IPS-20b (cell line): ENCODE measurements around the gene BAK1.

ENCODE experiments used
- H3K27ac ChIP-seq: one replicate; pipeline ENCODE4 v1.5.1; 2013; ENCODE audit warnings: low read length
- H3K27me3 ChIP-seq: 2 replicates; pipeline ENCODE4 v1.6.1; 2013; ENCODE audit warnings: mild to moderate bottlenecking, low read length, inconsistent platforms; ENCODE audit not compliant: insufficient read depth
- H3K36me3 ChIP-seq: 2 replicates; pipeline ENCODE4 v1.6.1; 2013; ENCODE audit warnings: low read depth, mild to moderate bottlenecking, inconsistent platforms, low read length, moderate library complexity; ENCODE audit not compliant: insufficient read depth
- H3K4me1 ChIP-seq: 2 replicates; pipeline ENCODE4 v1.6.1; 2013; ENCODE audit warnings: mild to moderate bottlenecking, control low read depth, inconsistent platforms, low read length, moderate library complexity; ENCODE audit not compliant: insufficient read depth
- H3K4me3 ChIP-seq: 2 replicates; pipeline ENCODE4 v1.5.1; 2013; ENCODE audit warnings: mild to moderate bottlenecking, low read length, inconsistent platforms
- H3K9ac ChIP-seq: 2 replicates; pipeline ENCODE4 v1.6.1; 2013; ENCODE audit warnings: low read depth, mild to moderate bottlenecking, inconsistent platforms, low read length, moderate library complexity
- H3K9me3 ChIP-seq: 2 replicates; pipeline ENCODE4 v1.6.1; 2013; ENCODE audit warnings: mild to moderate bottlenecking, low read depth, low read length, inconsistent platforms; ENCODE audit not compliant: insufficient read depth

Gene BAK1

DNA sequence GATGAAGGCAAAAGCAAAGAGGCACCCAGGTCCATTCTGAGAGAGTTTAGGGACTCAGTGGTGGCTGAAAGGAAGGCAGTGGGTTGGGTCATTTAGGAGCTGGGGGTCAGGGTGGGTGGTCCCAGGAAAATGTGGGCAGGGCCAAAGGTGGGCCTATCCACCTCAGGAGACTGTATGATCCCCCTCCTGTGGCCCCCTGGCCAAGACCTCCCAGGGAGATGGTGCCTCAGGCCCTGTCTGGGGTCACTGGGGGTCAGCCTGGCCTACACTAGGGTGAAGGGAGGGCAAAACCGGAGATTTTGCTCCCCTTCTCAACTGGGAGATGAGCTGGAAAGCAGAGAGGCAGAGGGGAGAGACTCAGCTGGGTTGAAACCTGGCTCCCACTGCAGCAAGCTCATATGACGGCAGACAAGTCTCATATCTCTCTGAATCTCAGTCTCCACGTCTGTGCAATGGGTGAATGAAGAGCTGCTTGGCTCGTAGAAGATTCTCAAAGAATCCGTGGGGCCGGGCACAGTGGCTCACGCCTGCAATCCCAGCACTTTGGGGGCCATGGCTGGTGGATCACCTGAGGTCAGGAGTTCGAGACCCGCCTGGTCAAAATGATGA lies 11.5 kb upstream of the BAK1 start:
- Histone ChIP-seq H3K4me3 (no peak overlapping the region), H3K9me3 (no peaks in the 10 kb centered on the region), H3K36me3 (no peaks in the 10 kb centered on the region), H3K27me3 (peaks cover 7% of the 10 kb centered on the region), H3K9ac (no peak overlapping the region), H3K27ac (no peak overlapping the region), H3K4me1 (peaks cover 3% of the 10 kb centered on the region; the same call in 1 of the 2 replicates)

DNA sequence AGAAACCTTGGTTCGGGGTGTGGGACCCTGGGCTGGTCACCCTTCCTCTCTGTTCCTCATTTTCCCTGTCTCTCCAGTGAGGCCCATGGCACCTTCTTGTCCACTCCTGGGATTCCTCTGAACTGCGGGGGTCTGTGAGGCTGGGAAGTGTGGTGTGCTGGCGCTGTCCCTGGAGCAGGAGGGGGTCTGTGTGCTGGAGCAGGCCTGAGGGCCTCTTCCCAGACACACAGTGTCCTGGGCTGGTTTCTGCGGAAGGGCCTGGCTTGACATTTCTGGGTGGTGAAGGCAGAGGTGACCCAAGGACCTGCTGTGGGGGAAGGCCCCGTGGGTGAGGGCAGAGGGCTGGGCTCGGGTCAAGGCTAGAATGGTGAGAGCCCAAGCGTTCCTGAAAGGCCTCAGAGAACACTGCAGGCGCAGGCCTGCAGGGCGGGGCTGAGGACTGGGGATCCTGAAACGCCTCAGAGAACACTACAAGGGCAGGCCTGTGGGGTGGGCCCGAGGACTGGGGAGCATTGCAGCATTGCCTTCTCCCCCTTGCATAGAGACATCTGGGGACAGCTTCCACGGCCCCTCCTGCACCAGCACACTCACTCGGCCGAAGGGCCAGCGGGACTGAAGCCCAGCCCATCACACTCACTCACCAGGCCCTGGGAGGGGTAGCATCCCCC lies 10.6 kb upstream of the BAK1 start:
- no peak overlapping the region for H3K4me3 ChIP-seq
- H3K4me1 ChIP-seq: peaks cover 3% of the 10 kb centered on the region; the same call in 1 of the 2 replicates
- no peak overlapping the region for H3K27ac ChIP-seq

DNA sequence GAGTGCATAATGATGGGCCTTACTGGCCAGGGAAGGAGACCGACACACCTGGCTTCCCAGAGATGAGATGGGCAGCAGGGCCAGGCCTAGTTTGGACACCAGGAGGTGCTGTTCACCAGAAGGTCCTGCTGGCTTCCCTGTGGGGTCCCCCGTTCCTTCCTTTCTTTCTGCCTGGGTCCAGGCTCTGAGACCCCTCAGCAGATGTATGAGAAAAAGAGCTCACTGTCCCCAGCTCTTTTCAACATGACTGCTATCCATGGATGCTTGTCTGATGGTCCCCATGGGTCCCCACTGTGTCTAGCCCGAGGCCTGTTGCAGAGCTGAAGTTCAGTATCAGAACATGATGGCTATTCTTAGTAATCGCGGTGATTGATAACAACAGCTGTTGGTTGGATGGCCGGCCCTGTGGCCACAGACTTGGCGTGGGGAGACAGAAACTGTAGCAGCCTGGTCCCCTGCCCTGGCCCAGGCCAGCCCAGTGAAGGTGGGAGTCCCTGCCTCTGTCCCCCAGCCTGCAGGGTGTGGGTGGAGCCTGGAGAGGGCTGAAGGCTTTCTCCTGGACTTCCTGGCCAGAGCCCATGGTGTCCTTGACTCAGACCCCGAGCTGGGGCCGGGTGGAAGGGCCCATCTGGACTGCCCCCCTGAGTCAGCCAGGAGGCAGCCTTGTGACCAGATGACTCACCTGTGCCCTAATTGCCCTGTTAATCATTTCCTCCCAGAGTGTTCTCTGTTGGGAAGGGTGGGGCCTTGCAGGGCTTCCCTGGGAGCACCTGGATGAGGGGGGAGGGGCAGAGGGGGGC lies 9.9 kb upstream of the BAK1 start:
- H3K36me3 ChIP-seq: no peaks in the 10 kb centered on the region
- H3K4me3 ChIP-seq: no peak overlapping the region
- no peak overlapping the region for H3K9ac ChIP-seq
- no peak overlapping the region for H3K27ac ChIP-seq
- H3K9me3 ChIP-seq: no peaks in the 10 kb centered on the region
- H3K27me3 ChIP-seq: peaks cover 7% of the 10 kb centered on the region
- H3K4me1 ChIP-seq: peaks cover 3% of the 10 kb centered on the region; the same call in 1 of the 2 replicates

More for the DNA sequence above, 10.6 kb upstream of the BAK1 start:
- Histone ChIP-seq H3K27me3 (peaks cover 7% of the 10 kb centered on the region), H3K9me3 (no peaks in the 10 kb centered on the region), H3K36me3 (no peaks in the 10 kb centered on the region), H3K9ac (no peak overlapping the region)

DNA sequence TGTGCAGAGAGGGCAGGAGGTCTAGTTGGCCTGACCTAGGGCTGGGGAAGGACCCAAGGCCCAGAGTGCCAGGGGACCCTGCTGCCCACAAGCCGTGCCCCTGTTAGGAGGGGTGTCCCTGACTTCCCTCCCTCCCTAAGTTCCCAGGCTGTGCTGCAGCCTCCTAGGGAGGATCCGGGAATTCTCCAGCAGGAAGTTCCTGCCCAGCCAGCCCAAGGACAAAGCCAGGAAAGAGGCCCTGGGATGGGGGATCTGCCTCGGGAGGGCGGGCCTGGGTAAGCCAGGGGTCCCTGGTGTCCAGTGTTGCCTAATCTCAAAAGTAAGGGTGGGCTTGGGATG lies 9.3 kb upstream of the BAK1 start:
- H3K9ac ChIP-seq: no peak overlapping the region
- H3K9me3 ChIP-seq: no peaks in the 10 kb centered on the region
- no peak overlapping the region for H3K27ac ChIP-seq
- no peak overlapping the region for H3K4me3 ChIP-seq
- H3K36me3 ChIP-seq: no peaks in the 10 kb centered on the region
- peaks cover 7% of the 10 kb centered on the region for H3K27me3 ChIP-seq
- H3K4me1 ChIP-seq: peaks cover 3% of the 10 kb centered on the region; the same call in 1 of the 2 replicates

DNA sequence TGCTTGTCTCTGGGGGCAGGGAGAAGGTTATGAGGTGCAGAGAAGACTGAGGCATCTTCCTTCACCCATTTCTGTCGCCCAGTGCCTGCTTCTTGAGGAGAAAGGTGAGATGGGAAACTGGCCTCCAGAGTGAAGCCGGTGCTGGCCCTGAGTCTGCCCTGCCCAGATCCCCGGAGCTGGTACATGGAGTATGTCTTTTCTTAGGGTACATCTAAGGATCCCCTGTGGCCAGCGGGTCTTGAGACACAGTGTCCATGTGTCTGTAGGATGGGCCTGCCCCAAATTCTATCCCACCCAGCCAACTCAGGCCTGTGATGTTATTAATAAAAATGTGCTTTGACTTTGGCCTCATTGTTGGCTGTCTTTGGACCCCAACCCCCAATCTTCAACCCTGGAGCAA lies 8.8 kb upstream of the BAK1 start:
- Histone ChIP-seq H3K36me3 (no peaks in the 10 kb centered on the region), H3K9ac (no peak overlapping the region), H3K27ac (no peak overlapping the region), H3K4me1 (peaks cover 3% of the 10 kb centered on the region; the same call in 1 of the 2 replicates), H3K9me3 (no peaks in the 10 kb centered on the region), H3K4me3 (no peak overlapping the region), H3K27me3 (peaks cover 7% of the 10 kb centered on the region)

DNA sequence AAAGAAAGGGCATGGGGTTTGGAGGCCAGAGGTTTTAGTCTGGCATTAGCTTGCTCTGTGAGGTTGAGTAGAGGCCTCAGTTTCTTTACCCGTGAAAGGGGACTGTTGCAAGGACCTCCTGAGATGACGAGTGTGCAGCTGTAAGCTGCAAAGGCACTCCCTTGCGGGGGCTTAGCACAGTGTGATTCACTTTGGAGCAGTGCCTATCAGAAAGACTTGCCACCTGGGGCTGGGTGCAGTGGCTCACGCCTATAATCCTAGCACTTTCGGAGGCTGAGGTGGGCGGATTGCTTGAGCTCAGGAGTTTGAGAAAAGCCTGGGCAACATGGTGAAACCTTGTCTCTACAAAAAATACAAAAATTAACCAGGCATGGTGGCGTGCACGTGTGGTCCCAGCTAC lies 7.5 kb upstream of the BAK1 start:
- no peaks in the 10 kb centered on the region for H3K36me3 ChIP-seq
- H3K9me3 ChIP-seq: no peaks in the 10 kb centered on the region
- H3K4me3 ChIP-seq: no peak overlapping the region
- no peaks in the 10 kb centered on the region; the same call in 1 of the 2 replicates for H3K4me1 ChIP-seq
- H3K27ac ChIP-seq: no peak overlapping the region
- no peaks in the 10 kb centered on the region for H3K27me3 ChIP-seq
- H3K9ac ChIP-seq: no peak overlapping the region

DNA sequence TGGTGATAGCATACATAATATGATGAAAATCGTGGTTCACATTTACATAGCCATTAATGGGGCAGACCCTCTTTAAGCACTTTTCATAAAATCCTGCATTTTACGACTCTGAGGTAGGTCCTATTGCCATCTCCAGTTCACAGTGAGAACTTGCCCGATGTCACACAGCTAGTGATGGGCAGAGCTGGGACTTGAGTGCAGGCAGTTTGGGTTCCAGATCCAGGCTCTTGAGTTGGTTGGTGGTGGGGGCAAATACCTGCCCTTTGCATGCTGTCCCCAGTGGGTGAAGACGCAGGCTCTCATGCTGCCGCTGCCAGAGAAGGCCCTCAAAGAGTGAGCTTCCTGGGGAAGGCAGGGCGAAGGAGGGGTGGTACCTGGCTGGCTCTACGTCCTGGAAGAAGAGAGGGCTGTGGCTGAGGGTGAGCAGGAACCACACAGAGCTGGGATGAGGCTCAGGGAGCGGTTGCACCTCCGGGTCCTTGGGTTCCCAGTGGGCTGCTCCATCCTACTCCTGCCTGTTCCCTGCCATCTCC lies 6.1 kb upstream of the BAK1 start:
- H3K27ac ChIP-seq: no peak overlapping the region
- no peaks in the 10 kb centered on the region for H3K36me3 ChIP-seq
- no peak overlapping the region for H3K9ac ChIP-seq
- no peaks in the 10 kb centered on the region for H3K9me3 ChIP-seq
- no peaks in the 10 kb centered on the region; the same call in 1 of the 2 replicates for H3K4me1 ChIP-seq
- H3K27me3 ChIP-seq: no peaks in the 10 kb centered on the region
- H3K4me3 ChIP-seq: 0 out of 2 replicates have a peak overlapping the region, but pooled peaks have one; percentile 40

DNA sequence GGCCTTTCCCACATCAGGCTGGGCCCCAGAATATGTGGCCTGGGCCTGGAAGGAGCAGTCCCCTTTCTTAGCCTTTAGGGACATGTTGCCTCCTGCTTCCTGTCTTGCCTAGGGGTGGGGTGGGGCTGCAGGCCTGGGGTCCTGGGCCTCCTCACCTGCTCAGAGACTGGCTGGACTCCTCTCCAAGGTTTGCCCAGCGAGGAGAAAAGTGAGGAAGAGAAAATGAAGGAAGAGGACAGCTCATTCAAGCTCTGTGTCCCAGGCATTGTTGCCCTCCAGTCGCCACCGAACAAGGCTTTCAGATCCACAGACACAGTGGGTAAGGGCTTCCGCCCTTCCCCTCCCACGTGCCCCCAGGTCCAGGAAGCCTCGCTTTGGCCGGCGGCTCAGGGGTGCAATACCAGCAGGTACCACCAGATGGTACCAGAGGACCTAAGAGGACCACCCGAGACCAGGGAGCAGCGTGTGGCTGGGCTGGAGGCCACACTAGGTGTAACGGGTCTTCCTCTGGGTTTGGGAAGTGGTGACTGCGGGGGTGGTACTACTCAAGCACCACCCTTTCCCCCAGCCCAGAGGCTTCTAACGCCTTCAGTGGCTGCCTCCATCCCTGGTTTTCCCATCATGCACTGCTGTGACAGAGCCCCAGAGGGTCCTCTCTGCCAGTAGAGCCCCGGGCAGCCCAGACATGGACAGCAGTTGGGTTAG lies 5.5 kb upstream of the BAK1 start:
- Histone ChIP-seq H3K27me3 (no peaks in the 10 kb centered on the region), H3K9ac (no peak overlapping the region), H3K27ac (no peak overlapping the region), H3K4me3 (peak overlapping the region; percentile 40; the same call in 1 of the 2 replicates), H3K9me3 (no peaks in the 10 kb centered on the region), H3K36me3 (no peaks in the 10 kb centered on the region), H3K4me1 (no peaks in the 10 kb centered on the region)

DNA sequence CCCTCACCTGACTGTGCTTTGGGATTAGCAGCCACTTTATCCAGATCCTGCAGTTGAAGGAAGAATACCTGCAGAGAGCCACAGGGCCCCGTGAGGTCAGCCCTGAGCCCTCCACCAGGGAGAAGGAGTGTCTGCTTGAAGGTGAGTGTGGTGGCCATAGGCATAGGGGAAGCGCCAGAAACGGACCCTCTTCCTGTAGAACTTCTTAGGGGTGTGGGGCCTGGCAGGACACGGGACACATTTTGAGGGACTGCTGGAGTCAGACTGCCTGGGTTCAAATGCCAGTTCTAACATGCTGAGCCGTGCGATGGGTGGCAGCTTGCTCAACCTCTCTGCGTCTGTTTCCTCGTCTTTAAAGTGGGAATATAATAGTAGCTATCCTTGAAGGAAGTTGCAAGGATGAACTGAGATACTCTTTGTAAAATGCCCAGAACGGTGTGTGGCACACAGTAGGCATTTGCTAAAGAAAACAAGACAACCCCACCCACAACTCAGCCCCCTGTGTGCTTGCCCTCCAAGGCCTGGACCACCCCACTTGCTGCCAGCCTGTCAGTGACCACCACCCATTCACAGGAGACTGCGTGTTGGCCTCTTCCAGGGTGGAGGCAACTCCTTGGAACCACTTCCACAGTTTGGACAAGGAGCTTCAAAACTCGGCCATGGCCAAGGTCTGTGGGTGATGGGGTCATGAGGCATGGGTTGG lies 4.8 kb upstream of the BAK1 start:
- no peaks in the 10 kb centered on the region for H3K27me3 ChIP-seq
- no peak overlapping the region for H3K4me3 ChIP-seq
- no peak overlapping the region for H3K27ac ChIP-seq
- H3K36me3 ChIP-seq: no peaks in the 10 kb centered on the region
- no peaks in the 10 kb centered on the region for H3K9me3 ChIP-seq
- no peaks in the 10 kb centered on the region for H3K4me1 ChIP-seq
- no peak overlapping the region for H3K9ac ChIP-seq

DNA sequence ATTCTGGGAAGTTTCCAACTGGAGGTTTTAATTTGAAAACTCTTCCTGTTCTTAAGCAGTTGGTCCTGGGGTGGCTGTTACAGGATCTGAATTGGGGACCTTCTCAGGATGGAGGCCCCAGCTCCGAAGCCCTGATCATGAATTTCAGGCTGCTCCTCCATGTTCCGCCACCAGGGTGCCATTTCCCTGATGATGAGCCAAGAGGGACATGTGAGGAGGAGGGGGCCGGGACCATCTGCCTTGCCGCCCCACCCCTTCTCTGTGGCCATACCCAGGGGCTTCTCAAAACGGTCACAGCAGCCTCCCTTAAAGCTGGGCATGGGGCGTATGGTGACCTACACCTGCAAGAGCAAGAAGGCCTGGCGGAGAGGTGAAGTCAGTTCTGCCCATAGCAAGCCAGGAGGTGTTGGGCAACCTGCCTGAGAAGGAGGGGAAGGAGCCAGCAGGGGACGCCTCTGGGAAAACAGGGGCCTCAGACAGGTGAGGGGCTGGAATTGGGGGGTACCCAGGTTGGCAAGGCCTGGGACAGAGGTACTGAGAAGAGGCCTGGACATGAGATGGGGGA lies 3.6 kb upstream of the BAK1 start:
- Histone ChIP-seq H3K4me3 (no peak overlapping the region), H3K4me1 (no peaks in the 10 kb centered on the region), H3K9me3 (no peaks in the 10 kb centered on the region), H3K36me3 (no peaks in the 10 kb centered on the region), H3K27ac (no peak overlapping the region), H3K9ac (no peak overlapping the region), H3K27me3 (no peaks in the 10 kb centered on the region)
